Measurements from ENCODE around the gene INPP5J. TPM values are rescaled to one million over a fixed set of nuclear protein-coding genes. Genes with fewer than 3 reads are reported as not detected.

Gene INPP5J
- total RNA-seq, 1 donor from 2014 or later = under 0.01 TPM

DNA sequence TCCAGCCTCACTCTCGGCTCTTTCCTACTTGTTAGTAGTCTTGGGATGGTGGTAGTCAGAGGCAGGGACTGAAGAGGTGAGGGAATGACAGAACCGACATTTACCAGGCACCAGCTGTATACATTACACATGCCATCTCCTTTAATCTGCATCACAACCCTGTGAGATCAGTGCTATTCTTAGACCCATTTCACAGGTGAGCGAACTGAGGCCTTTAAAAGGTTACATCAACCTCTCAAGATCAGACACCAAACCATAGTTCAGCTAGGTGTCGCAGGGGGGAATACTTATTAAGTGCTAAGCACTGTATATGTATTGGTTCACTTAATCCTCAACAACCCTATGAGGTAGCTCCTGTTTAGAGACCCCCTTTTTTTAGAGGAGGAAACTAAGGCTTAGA lies 11.9 kb downstream of the INPP5J start:
- peak; percentile 55 for FAIRE-seq
- Histone ChIP-seq H3K4me3 (ENCODE audit: low read depth, low read length) (no peak overlapping the region), H3K27me3 (ENCODE audit: control insufficient read depth, insufficient read depth, low read length) (peaks cover 2% of the 10 kb centered on the region), H3K36me3 (ENCODE audit: control insufficient read depth, insufficient read depth, low read length) (no peaks in the 10 kb centered on the region)
- DNase-seq (ENCODE audit: low read depth) = no peak
- TF ChIP-seq CTCF (IDR thresholded peaks at IDR 0.05; ENCODE audit: insufficient read depth, low read length, severe bottlenecking) = no peak

GRCh38 chr22:31135706-31136105 lies 12.9 kb downstream of the INPP5J start:
- DNase-seq (ENCODE audit: low read depth) (no peak), FAIRE-seq (no peak)
- no peak overlapping the region for H3K4me3 ChIP-seq (ENCODE audit: low read depth, low read length)
- peaks cover 4% of the 10 kb centered on the region for H3K27me3 ChIP-seq (ENCODE audit: control insufficient read depth, insufficient read depth, low read length)
- no peaks in the 10 kb centered on the region for H3K36me3 ChIP-seq (ENCODE audit: control insufficient read depth, insufficient read depth, low read length)
- TF ChIP-seq CTCF (IDR thresholded peaks at IDR 0.05; ENCODE audit: insufficient read depth, low read length, severe bottlenecking) = no peak

GRCh38 chr22:31136155-31136554 lies 13.4 kb downstream of the INPP5J start:
- Histone ChIP-seq H3K36me3 (ENCODE audit: control insufficient read depth, insufficient read depth, low read length) (no peaks in the 10 kb centered on the region), H3K27me3 (ENCODE audit: control insufficient read depth, insufficient read depth, low read length) (peaks cover 4% of the 10 kb centered on the region), H3K4me3 (ENCODE audit: low read depth, low read length) (no peak overlapping the region)
- FAIRE-seq = no peak
- TF ChIP-seq CTCF (IDR thresholded peaks at IDR 0.05; ENCODE audit: insufficient read depth, low read length, severe bottlenecking) = no peak
- DNase-seq (ENCODE audit: low read depth) = no peak

DNA sequence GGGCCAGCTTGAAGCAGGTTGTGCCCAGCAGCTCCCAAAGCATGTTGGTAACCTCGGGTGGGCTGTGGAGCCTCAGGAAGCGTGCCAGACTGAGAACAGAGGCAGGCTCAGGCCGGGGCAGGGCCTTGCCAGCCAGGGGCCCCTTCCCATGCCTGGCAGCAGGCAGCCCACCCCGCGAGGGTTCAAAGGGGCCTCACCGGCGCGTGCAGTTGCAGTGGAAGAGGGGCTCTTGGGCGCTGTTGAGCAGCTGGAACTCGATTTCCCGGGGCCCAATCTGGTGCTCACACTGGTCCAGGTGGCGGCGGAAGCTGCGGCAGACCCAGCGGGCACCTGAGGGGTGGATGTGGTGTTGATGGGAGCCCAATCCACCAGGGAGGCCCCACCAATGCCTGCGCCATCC lies 13.9 kb downstream of the INPP5J start:
- TF ChIP-seq CTCF (IDR thresholded peaks at IDR 0.05; ENCODE audit: insufficient read depth, low read length, severe bottlenecking) = no peak
- no peak for FAIRE-seq
- no peaks in the 10 kb centered on the region for H3K36me3 ChIP-seq (ENCODE audit: control insufficient read depth, insufficient read depth, low read length)
- no peak overlapping the region for H3K4me3 ChIP-seq (ENCODE audit: low read depth, low read length)
- peaks cover 4% of the 10 kb centered on the region for H3K27me3 ChIP-seq (ENCODE audit: control insufficient read depth, insufficient read depth, low read length)
- no peak for DNase-seq (ENCODE audit: low read depth)

- TF ChIP-seq CTCF (IDR thresholded peaks at IDR 0.05; ENCODE audit: insufficient read depth, low read length, severe bottlenecking) = no peak
- no peak for DNase-seq (ENCODE audit: low read depth)
- no peak for FAIRE-seq
- Histone ChIP-seq H3K4me3 (ENCODE audit: low read depth, low read length) (no peak overlapping the region), H3K27me3 (ENCODE audit: control insufficient read depth, insufficient read depth, low read length) (peaks cover 4% of the 10 kb centered on the region), H3K36me3 (ENCODE audit: control insufficient read depth, insufficient read depth, low read length) (no peaks in the 10 kb centered on the region)
These were observed 15.0 kb downstream of the INPP5J start for GRCh38 chr22:31137721-31138120.

DNA sequence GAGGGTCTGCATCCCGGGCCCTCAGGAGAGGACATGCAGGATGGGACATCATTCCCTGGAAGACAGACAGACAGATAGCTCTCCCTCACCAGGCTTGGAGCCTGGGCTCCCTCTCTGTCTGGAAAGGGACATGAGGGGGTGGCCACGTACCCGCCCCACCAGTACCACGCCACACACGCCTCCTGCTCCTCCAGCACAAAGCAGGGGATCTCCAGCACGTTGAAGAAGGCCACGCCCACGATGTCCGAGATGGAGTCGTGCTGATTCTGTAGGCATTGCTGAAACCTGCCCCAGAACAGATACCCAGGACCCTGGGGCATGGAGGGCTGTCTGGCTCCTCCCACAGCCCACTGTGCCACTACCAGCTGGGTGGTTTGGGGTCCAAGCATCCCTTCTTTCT lies 15.4 kb downstream of the INPP5J start:
- Histone ChIP-seq H3K27me3 (ENCODE audit: control insufficient read depth, insufficient read depth, low read length) (peaks cover 4% of the 10 kb centered on the region), H3K36me3 (ENCODE audit: control insufficient read depth, insufficient read depth, low read length) (no peaks in the 10 kb centered on the region), H3K4me3 (ENCODE audit: low read depth, low read length) (no peak overlapping the region)
- no peak for TF ChIP-seq CTCF (IDR thresholded peaks at IDR 0.05; ENCODE audit: insufficient read depth, low read length, severe bottlenecking)
- DNase-seq (ENCODE audit: low read depth) (no peak), FAIRE-seq (no peak)
